ENCODE results near the gene AGBL1.
"Not testable (repeated sequence)": the region's sequence is repeated elsewhere in the genome, so short reads cannot be mapped to it uniquely, and the experiment has no call there.

AGBL1 gene

DNA sequence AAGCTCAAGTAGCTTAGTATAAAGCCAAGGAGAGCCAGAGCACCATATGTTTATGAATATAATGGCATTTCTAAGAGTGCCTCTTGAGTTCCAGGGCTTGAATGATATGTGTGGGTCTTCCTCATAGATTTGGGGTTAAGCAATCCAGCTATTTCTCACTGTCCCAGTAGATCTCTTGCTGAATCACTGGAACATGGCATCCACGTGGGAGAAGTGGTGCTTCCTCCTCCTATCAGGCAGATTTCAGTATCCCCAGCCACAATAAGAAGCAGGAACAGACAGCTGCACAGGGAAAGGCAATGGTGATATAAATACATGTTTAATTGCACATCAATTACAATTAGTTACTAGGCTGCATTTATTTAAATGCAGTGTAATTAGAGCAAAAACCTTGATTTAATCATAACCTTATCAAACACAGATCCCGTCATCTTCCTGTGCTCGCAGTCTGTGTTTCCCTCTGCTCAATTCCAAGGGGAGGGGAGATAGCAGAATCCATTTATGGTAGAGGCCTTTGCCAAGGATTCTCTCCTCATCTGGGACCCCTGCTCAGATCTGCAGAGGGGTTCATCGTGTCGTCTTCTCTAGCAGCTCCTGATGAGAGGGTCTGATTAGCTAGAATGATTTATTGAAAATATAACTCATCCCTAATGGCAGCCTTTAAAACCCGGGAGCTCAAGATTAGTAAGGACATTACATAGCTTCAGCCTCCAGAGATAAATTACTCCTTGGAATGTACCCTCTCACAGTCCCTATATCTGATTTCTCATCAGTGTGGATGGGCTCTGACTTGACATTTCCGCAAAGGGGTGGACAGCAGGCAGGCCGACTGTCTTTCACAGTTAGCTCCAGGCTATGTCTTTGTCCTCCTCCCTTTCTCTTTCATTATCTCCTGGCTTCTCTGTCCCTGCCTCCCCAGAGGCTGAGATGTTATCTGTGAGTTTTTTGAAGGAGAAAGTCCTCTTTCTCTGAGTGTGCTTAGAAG is 775.9 kb downstream of the AGBL1 start:
- Mint-ChIP-seq H3K36me3 (ENCODE audit: low read depth) (no peaks in the 10 kb centered on the region), H3K9me3 (no peaks in the 10 kb centered on the region), H3K27ac (no peak overlapping the region), H3K4me3 (no peak overlapping the region), H3K4me1 (ENCODE audit: low read depth) (no peaks in the 10 kb centered on the region), H3K27me3 (peaks cover 8% of the 10 kb centered on the region)
- DNase-seq: no peak

- peaks cover 10% of the 10 kb centered on the region for H3K27me3 Mint-ChIP-seq
- no peak overlapping the region for H3K4me3 Mint-ChIP-seq
- DNase-seq: no peak
- H3K36me3 Mint-ChIP-seq (ENCODE audit: low read depth): no peaks in the 10 kb centered on the region
- no peaks in the 10 kb centered on the region for H3K4me1 Mint-ChIP-seq (ENCODE audit: low read depth)
- H3K27ac Mint-ChIP-seq: no peak overlapping the region
- H3K9me3 Mint-ChIP-seq: no peaks in the 10 kb centered on the region
These were observed 778.0 kb downstream of the AGBL1 start for GRCh38 chr15:86857701-86858100.

DNA sequence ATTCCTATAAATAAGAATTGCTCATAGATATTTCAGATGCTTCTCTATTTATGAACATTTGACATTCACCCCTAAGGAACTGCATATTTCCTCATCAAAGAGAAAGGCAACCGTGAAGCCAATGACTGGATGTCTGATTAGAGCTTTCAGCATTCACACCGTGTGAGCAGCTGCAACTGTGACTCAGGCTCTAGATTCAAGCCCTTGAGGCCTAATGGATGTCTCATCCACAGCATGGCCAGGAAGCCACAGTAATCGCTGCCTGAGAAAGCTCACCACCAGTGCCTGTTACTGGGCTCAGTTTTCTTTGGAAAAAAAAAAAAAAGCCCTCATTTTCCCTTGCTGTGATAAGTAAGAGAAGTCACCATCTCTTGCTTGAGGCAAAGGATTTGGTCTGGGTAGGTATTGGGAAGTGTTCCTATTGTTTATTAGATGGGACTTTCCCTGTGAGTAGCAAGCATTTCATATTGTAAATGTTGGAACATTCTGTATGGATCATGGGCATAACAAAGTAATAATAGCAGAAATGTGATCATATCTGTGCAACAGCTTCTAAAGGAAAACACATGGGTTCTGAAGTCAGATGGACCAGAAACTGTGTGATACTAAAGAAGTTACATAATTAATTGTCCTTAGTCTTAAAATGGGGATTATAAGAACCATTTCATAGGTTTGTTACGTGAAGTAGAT is 783.7 kb downstream of the AGBL1 start:
- peaks cover 20% of the 10 kb centered on the region for H3K27me3 Mint-ChIP-seq
- H3K27ac Mint-ChIP-seq: no peak overlapping the region
- no peak for DNase-seq
- no peaks in the 10 kb centered on the region for H3K9me3 Mint-ChIP-seq
- no peaks in the 10 kb centered on the region for H3K36me3 Mint-ChIP-seq (ENCODE audit: low read depth)
- H3K4me3 Mint-ChIP-seq: no peak overlapping the region
- no peaks in the 10 kb centered on the region for H3K4me1 Mint-ChIP-seq (ENCODE audit: low read depth)

- Mint-ChIP-seq H3K27me3 (peaks cover 30% of the 10 kb centered on the region), H3K4me3 (no peak overlapping the region), H3K9me3 (no peaks in the 10 kb centered on the region), H3K36me3 (ENCODE audit: low read depth) (no peaks in the 10 kb centered on the region), H3K27ac (no peak overlapping the region), H3K4me1 (ENCODE audit: low read depth) (no peaks in the 10 kb centered on the region)
- DNase-seq: no peak
These were observed 786.2 kb downstream of the AGBL1 start for GRCh38 chr15:86865920-86866319.

DNA sequence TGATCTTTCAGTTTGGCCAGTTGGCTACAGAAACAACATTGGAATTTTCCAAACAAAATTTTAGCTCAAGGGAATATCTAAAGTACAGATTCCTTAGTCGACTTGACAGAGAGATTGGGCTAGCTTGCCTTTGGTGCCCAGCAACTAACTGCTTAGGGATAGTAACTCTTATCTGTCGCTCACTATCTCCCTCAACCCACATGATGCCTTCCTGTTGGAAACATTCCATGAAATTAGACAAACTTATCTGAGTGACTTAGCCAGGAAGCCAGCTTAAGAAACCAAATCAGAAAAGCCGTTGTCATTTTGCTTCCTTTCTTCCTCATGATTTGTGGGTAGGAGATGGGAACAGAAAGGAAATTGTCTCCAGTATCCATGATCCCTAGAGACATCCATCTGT is 791.2 kb downstream of the AGBL1 start:
- no peak for DNase-seq
- Mint-ChIP-seq H3K9me3 (no peaks in the 10 kb centered on the region), H3K4me3 (no peak overlapping the region), H3K27ac (no peak overlapping the region), H3K4me1 (ENCODE audit: low read depth) (no peaks in the 10 kb centered on the region), H3K36me3 (ENCODE audit: low read depth) (no peaks in the 10 kb centered on the region), H3K27me3 (peaks cover 29% of the 10 kb centered on the region)

- H3K4me1 Mint-ChIP-seq (ENCODE audit: low read depth): no peaks in the 10 kb centered on the region
- no peak overlapping the region for H3K4me3 Mint-ChIP-seq
- no peak overlapping the region for H3K27ac Mint-ChIP-seq
- no peak for DNase-seq
- H3K27me3 Mint-ChIP-seq: peaks cover 23% of the 10 kb centered on the region
- no peaks in the 10 kb centered on the region for H3K36me3 Mint-ChIP-seq (ENCODE audit: low read depth)
- no peaks in the 10 kb centered on the region for H3K9me3 Mint-ChIP-seq
These were observed 792.3 kb downstream of the AGBL1 start for GRCh38 chr15:86871964-86872363.

GRCh38 chr15:86872782-86873181 is 793.1 kb downstream of the AGBL1 start:
- no peak for DNase-seq
- Mint-ChIP-seq H3K36me3 (ENCODE audit: low read depth) (no peaks in the 10 kb centered on the region), H3K27me3 (peaks cover 19% of the 10 kb centered on the region), H3K27ac (no peak overlapping the region), H3K4me3 (no peak overlapping the region), H3K4me1 (ENCODE audit: low read depth) (no peaks in the 10 kb centered on the region), H3K9me3 (no peaks in the 10 kb centered on the region)

- no peak for DNase-seq
- H3K27me3 Mint-ChIP-seq: peaks cover 9% of the 10 kb centered on the region
- H3K36me3 Mint-ChIP-seq (ENCODE audit: low read depth): no peaks in the 10 kb centered on the region
- no peak overlapping the region for H3K27ac Mint-ChIP-seq
- no peaks in the 10 kb centered on the region for H3K9me3 Mint-ChIP-seq
- no peak overlapping the region for H3K4me3 Mint-ChIP-seq
- H3K4me1 Mint-ChIP-seq (ENCODE audit: low read depth): no peaks in the 10 kb centered on the region
These were observed 795.4 kb downstream of the AGBL1 start for GRCh38 chr15:86875067-86875466.

GRCh38 chr15:86876387-86876944 is 796.8 kb downstream of the AGBL1 start:
- DNase-seq: no peak

GRCh38 chr15:86877171-86877631 is 797.5 kb downstream of the AGBL1 start:
- H3K36me3 Mint-ChIP-seq (ENCODE audit: low read depth): no peaks in the 10 kb centered on the region
- no peak for DNase-seq
- H3K9me3 Mint-ChIP-seq: no peaks in the 10 kb centered on the region
- no peaks in the 10 kb centered on the region for H3K4me1 Mint-ChIP-seq (ENCODE audit: low read depth)
- H3K27ac Mint-ChIP-seq: no peak overlapping the region
- peaks cover 5% of the 10 kb centered on the region for H3K27me3 Mint-ChIP-seq
- no peak overlapping the region for H3K4me3 Mint-ChIP-seq

More at GRCh38 chr15:86876387-86876944, 796.8 kb downstream of the AGBL1 start:
- Mint-ChIP-seq H3K36me3 (ENCODE audit: low read depth) (no peaks in the 10 kb centered on the region), H3K4me3 (no peak overlapping the region), H3K9me3 (no peaks in the 10 kb centered on the region), H3K27ac (no peak overlapping the region), H3K4me1 (ENCODE audit: low read depth) (no peaks in the 10 kb centered on the region), H3K27me3 (peaks cover 1% of the 10 kb centered on the region)

GRCh38 chr15:86878844-86879243 is 799.2 kb downstream of the AGBL1 start:
- H3K4me1 Mint-ChIP-seq (ENCODE audit: low read depth); H3K27me3 Mint-ChIP-seq; H3K9me3 Mint-ChIP-seq; H3K27ac Mint-ChIP-seq; DNase-seq; H3K36me3 Mint-ChIP-seq (ENCODE audit: low read depth); H3K4me3 Mint-ChIP-seq: not testable (repeated sequence)

GRCh38 chr15:86879250-86880229 is 799.9 kb downstream of the AGBL1 start:
- DNase-seq: no peak
- Mint-ChIP-seq H3K9me3 (no peaks in the 10 kb centered on the region), H3K27me3 (peaks cover 9% of the 10 kb centered on the region), H3K4me3 (no peak overlapping the region), H3K4me1 (ENCODE audit: low read depth) (no peaks in the 10 kb centered on the region), H3K36me3 (ENCODE audit: low read depth) (no peaks in the 10 kb centered on the region), H3K27ac (no peak overlapping the region)

DNA sequence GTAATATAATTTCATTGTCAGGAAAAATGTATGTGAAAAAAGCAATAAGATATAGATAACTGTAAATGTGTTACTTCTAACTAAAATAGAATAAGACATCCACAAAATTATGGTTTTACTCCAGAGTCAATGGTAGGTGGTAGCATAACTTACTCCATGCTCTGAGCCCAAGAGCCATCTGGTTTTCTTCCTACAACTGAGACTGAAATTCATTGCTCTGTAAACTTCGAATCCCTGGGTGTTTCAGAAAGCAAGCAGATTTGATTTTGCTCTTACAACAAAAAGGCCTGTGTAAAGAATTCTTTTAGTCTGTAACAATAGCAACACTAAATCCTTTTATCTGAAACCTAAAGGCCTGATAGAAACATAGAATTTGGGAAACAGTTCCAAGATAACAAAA is 805.9 kb downstream of the AGBL1 start:
- Mint-ChIP-seq H3K4me3 (no peak overlapping the region), H3K27ac (no peak overlapping the region), H3K27me3 (peaks cover 21% of the 10 kb centered on the region), H3K4me1 (ENCODE audit: low read depth) (no peaks in the 10 kb centered on the region), H3K36me3 (ENCODE audit: low read depth) (no peaks in the 10 kb centered on the region), H3K9me3 (no peaks in the 10 kb centered on the region)
- no peak for DNase-seq

Data from activated T-cell treated with anti-CD3 and anti-CD28 coated beads, Interleukin-2, amount 50 U/mL, for 24 hours (primary cell).